ENCODE data around the gene EFEMP1.

DNA sequence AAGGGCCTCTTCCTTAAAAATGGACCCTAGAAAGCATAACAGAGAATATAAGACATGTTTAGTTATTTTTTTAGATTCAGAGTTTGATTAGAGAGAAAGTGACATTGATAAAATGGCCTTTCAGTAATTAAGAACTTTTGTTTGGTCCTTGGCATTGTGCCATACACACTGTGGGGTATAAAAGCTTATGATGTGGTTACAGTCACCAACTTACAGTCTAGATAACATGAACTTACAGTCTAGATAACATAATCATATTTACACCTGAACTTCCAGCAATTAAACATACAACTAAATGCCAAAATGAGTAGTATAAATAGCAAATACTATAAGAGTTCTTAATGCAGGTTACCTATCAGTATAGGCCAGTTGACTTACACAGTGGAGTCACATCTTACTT, 25.6 kb upstream of the EFEMP1 start:
- TF ChIP-seq, protein P1, sequence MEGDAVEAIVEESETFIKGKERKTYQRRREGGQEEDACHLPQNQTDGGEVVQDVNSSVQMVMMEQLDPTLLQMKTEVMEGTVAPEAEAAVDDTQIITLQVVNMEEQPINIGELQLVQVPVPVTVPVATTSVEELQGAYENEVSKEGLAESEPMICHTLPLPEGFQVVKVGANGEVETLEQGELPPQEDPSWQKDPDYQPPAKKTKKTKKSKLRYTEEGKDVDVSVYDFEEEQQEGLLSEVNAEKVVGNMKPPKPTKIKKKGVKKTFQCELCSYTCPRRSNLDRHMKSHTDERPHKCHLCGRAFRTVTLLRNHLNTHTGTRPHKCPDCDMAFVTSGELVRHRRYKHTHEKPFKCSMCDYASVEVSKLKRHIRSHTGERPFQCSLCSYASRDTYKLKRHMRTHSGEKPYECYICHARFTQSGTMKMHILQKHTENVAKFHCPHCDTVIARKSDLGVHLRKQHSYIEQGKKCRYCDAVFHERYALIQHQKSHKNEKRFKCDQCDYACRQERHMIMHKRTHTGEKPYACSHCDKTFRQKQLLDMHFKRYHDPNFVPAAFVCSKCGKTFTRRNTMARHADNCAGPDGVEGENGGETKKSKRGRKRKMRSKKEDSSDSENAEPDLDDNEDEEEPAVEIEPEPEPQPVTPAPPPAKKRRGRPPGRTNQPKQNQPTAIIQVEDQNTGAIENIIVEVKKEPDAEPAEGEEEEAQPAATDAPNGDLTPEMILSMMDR (IDR thresholded peaks at IDR 0.05): no peak
- TF ChIP-seq POLR2A (IDR thresholded peaks at IDR 0.05): no peak

All from heart left ventricle (tissue), 13 donors.